HCT116 (cell line): Measurements from ENCODE around the gene PSMA3. TPM values are rescaled to one million over a fixed set of nuclear protein-coding genes. Genes with fewer than 3 reads are reported as not detected.
A peak's percentile ranks its signal among the peaks of the same experiment; 100 is the strongest.

Source experiments
- ATAC-seq: fragments of 200-7000 bp; cut with Tn5 transposase; 2 replicates; pipeline ENCODE4 v1.9.1; 2020; ENCODE audit warnings: mild to moderate bottlenecking, moderate library complexity
- BruUV-seq: library from RNA; stranded (reverse); fragments of 400-500 nt; replicated peaks from 2 replicates; lab custom pipeline; 2021; lab: Mats Ljungman, UMichigan
- CTCF ChIA-PET: fragments of 300-600 bp; sonication (Branson Sonifier 250); formaldehyde crosslinking; loops from one replicate; lab custom pipeline; 2021; ENCODE audit warnings: antibody characterized with exemption; lab: Charles Lee
- POLR2A ChIA-PET: fragments of 300-600, 350-600 bp; sonication (Branson Sonifier 250); formaldehyde crosslinking; loops from one replicate; lab custom pipeline; 2021; ENCODE audit warnings: antibody characterized with exemption; lab: Charles Lee
- RAD21 ChIA-PET, 2 experiments: fragments of 300-600 bp; sonication (Branson Sonifier 250); formaldehyde crosslinking; loops; one replicate each; lab custom pipeline; 2023; ENCODE audit warnings: low total read pairs in 2 of 2; ENCODE audit not compliant: uncharacterized antibody in 2 of 2, unreplicated experiment in 2 of 2, low non-redundant PET in 1 of 2; lab: Charles Lee
- DNase-seq: peaks from one replicate; pipeline ENCODE4 v3.0.0-alpha.2; 2010; ENCODE audit warnings: low read depth, low spot score
- H2AFZ ChIP-seq: fragments of 200-600 bp; shearing (Covaris generic), sonication (generic); 2 replicates; pipeline ENCODE4 v1.6.1; 2017; ENCODE audit warnings: low read depth, mixed run types, mixed read lengths, antibody characterized with exemption, low read length; ENCODE audit not compliant: poor library complexity, severe bottlenecking
- H3K27ac ChIP-seq: 2 replicates; pipeline ENCODE4 v1.5.1; 2012; ENCODE audit warnings: low read depth, low read length
- H3K27me3 ChIP-seq: fragments of 200-600 bp; sonication (generic); 2 replicates; pipeline ENCODE4 v1.6.1; 2016; ENCODE audit warnings: mixed run types, low read length, mixed read lengths; ENCODE audit not compliant: insufficient read depth
- H3K36me3 ChIP-seq, 2 experiments: fragments of 200-500 bp in 1 of 2; fragments of 200-600 bp in 1 of 2; sonication (Bioruptor generic) in 1 of 2; sonication (generic) in 1 of 2; 2 replicates each; pipeline versions ENCODE4 v1.5.1 to v1.6.1; 2014 to 2016; ENCODE audit warnings: low read length in 2 of 2, inconsistent platforms in 1 of 2, mixed read lengths in 1 of 2, mixed run types in 1 of 2; ENCODE audit not compliant: insufficient read depth in 2 of 2, control insufficient read depth in 1 of 2
- H3K4me1 ChIP-seq, 2 experiments: fragments of 200-600 bp in 1 of 2; sonication (generic) in 1 of 2; 2 replicates each; pipeline versions ENCODE4 v1.5.1 to v1.6.1; 2012 to 2017; ENCODE audit warnings: low read length in 2 of 2, inconsistent platforms in 1 of 2, mild to moderate bottlenecking in 1 of 2, mixed read lengths in 1 of 2, mixed run types in 1 of 2, moderate library complexity in 1 of 2; ENCODE audit not compliant: insufficient read depth in 2 of 2, control insufficient read depth in 1 of 2
- H3K4me2 ChIP-seq: fragments of 200-600 bp; sonication (generic); 2 replicates; pipeline ENCODE4 v1.6.1; 2017; ENCODE audit warnings: mixed run types, low read length, mixed read lengths
- H3K4me3 ChIP-seq, 2 experiments: fragments of 200-600 bp in 1 of 2; sonication (generic) in 1 of 2; replicated peaks in 1 of 2; 2 replicates each; pipeline ENCODE4 v1.5.1; 2011 to 2016; ENCODE audit warnings: low read length in 2 of 2, control low read depth in 1 of 2, low read depth in 1 of 2, mild to moderate bottlenecking in 1 of 2, mixed read lengths in 1 of 2, mixed run types in 1 of 2
- H3K79me2 ChIP-seq: fragments of 200-600 bp; sonication (generic); 2 replicates; pipeline ENCODE4 v1.6.1; 2017; ENCODE audit warnings: mild to moderate bottlenecking, mixed run types, low read length, moderate library complexity, mixed read lengths; ENCODE audit not compliant: insufficient read depth
- H3K9ac ChIP-seq: fragments of 200-600 bp; sonication (generic); 2 replicates; pipeline ENCODE4 v1.6.1; 2016; ENCODE audit warnings: low read length, mixed read lengths
- H3K9me2 ChIP-seq: fragments of 200-600 bp; sonication (generic), shearing (Covaris generic); 2 replicates; pipeline ENCODE4 v1.6.1; 2017; ENCODE audit warnings: mixed run types, mild to moderate bottlenecking, moderate library complexity; ENCODE audit not compliant: insufficient read depth
- H3K9me3 ChIP-seq, 2 experiments: fragments of 200-500 bp in 1 of 2; fragments of 200-600 bp in 1 of 2; sonication (Bioruptor generic) in 1 of 2; sonication (generic) in 1 of 2; 2 replicates each; pipeline ENCODE4 v1.6.1; 2014 to 2017; ENCODE audit warnings: low read length in 2 of 2, mixed read lengths in 2 of 2, inconsistent platforms in 1 of 2, low read depth in 1 of 2, mild to moderate bottlenecking in 1 of 2, mixed run types in 1 of 2, moderate library complexity in 1 of 2; ENCODE audit not compliant: control insufficient read depth in 1 of 2, insufficient read depth in 1 of 2
- H4K20me1 ChIP-seq: fragments of 200-600 bp; sonication (generic), shearing (Covaris generic); 2 replicates; pipeline ENCODE4 v1.6.1; 2017; ENCODE audit warnings: mixed run types, mild to moderate bottlenecking, moderate library complexity; ENCODE audit not compliant: insufficient read depth
- ATF3 ChIP-seq: IDR thresholded peaks from 2 replicates; pipeline ENCODE4 v1.6.1; 2012
- CBX3 ChIP-seq: IDR thresholded peaks from 2 replicates; pipeline ENCODE4 v1.6.1; 2012; ENCODE audit warnings: low read depth
- CEBPB ChIP-seq: IDR thresholded peaks from 2 replicates; pipeline ENCODE4 v1.6.1; 2012; ENCODE audit warnings: low read depth
- CTCF ChIP-seq, 3 experiments: fragments of 200-600 bp in 1 of 3; sonication (generic) in 1 of 3; IDR thresholded peaks in 2 of 3; conservative IDR thresholded peaks in 1 of 3; 2 replicates each; pipeline ENCODE4 v1.5.1; 2012 to 2017; ENCODE audit warnings: low read depth in 2 of 3, low read length in 2 of 3, antibody characterized with exemption in 1 of 3, borderline replicate concordance in 1 of 3, control low read depth in 1 of 3, mild to moderate bottlenecking in 1 of 3, mixed read lengths in 1 of 3, mixed run types in 1 of 3, moderate library complexity in 1 of 3; ENCODE audit not compliant: insufficient read depth in 1 of 3
- EGR1 ChIP-seq: IDR thresholded peaks from 2 replicates; pipeline ENCODE4 v1.6.1; 2012; ENCODE audit warnings: low read depth
- ELF1 ChIP-seq: IDR thresholded peaks from 2 replicates; pipeline ENCODE4 v1.6.1; 2012; ENCODE audit warnings: low read depth, borderline replicate concordance
- EZH2 ChIP-seq: fragments of 200-600 bp; sonication (generic); IDR thresholded peaks from 2 replicates; pipeline ENCODE4 v1.6.1; 2017; ENCODE audit warnings: antibody characterized with exemption, mixed run types
- FOSL1 ChIP-seq: IDR thresholded peaks from 2 replicates; pipeline ENCODE4 v1.6.1; 2012; ENCODE audit warnings: low read depth
- JUND ChIP-seq: IDR thresholded peaks from 2 replicates; pipeline ENCODE4 v1.6.1; 2012
- MAX ChIP-seq: IDR thresholded peaks from 2 replicates; pipeline ENCODE4 v1.6.1; 2012
- POLR2A ChIP-seq: IDR thresholded peaks from 2 replicates; pipeline ENCODE4 v1.7.0; 2011; ENCODE audit warnings: borderline replicate concordance; ENCODE audit not compliant: insufficient read depth, insufficient read length; ENCODE audit errors: extremely low read depth
- POLR2AphosphoS5 ChIP-seq: IDR thresholded peaks from 2 replicates; pipeline ENCODE4 v1.6.1; 2011; ENCODE audit warnings: mild to moderate bottlenecking, low read depth, low read length, moderate library complexity
- RAD21 ChIP-seq: IDR thresholded peaks from 2 replicates; pipeline ENCODE4 v1.6.1; 2012; ENCODE audit warnings: low read depth, mild to moderate bottlenecking
- REST ChIP-seq: IDR thresholded peaks from 2 replicates; pipeline ENCODE4 v1.6.1; 2012; ENCODE audit warnings: low read depth
- SIN3A ChIP-seq: IDR thresholded peaks from 2 replicates; pipeline ENCODE4 v1.6.1; 2012; ENCODE audit warnings: low read depth
- TCF7L2 ChIP-seq: IDR thresholded peaks from 2 replicates; pipeline ENCODE4 v1.7.0; 2011; ENCODE audit warnings: borderline replicate concordance, inconsistent platforms; ENCODE audit not compliant: insufficient read depth, insufficient read length; ENCODE audit errors: extremely low read depth
- ZBTB33 ChIP-seq: IDR thresholded peaks from 2 replicates; pipeline ENCODE4 v1.6.1; 2011; ENCODE audit warnings: mild to moderate bottlenecking, low read length, moderate library complexity; ENCODE audit not compliant: insufficient replicate concordance; ENCODE audit errors: extremely low read depth
- ZFX ChIP-seq: fragments of 450-650 bp; IDR thresholded peaks from 2 replicates; pipeline ENCODE4 v1.6.1; 2017
- intact Hi-C: fragments of 100-400 bp; cut with micrococcal nuclease; formaldehyde crosslinking; loops from 2 replicates; pipeline ENCODE4 v1.10.0; 2022
- total RNA-seq: library from RNA; stranded (reverse); gene quantifications from one replicate; pipeline ENCODE4 v1.2.1, GENCODE V29; 2021; ENCODE audit not compliant: unreplicated experiment

PSMA3 gene
- total RNA-seq, 1 experiment from 2014 or later: 267 TPM

- H3K9me2 ChIP-seq: no peaks in the 10 kb centered on the region
- H2AFZ ChIP-seq: no peak overlapping the region
- POLR2A ChIA-PET: interaction anchor here (0.7 to 1.5 kb wide), 19 partner anchors 9 to 1186 kb away, joined by 3 to 9 read pairs (median 3); partner anchors contain the start of genes ACTR10, KIAA0586, L3HYPDH and PSMA3
- RAD21 ChIA-PET: no interaction called here
- H3K36me3 ChIP-seq: peaks cover 15 to 19% of the 10 kb centered on the region in 2 experiments; a peak in 3 of 4 replicates
- H3K79me2 ChIP-seq: peaks cover 53% of the 10 kb centered on the region
- H3K4me2 ChIP-seq: peak overlapping the region; percentile 92
- DNase-seq: peak; percentile 100
- intact Hi-C loops: loop anchor here (1.0 to 2.0 kb wide), 2 partner anchors 53 to 129 kb away; partner anchors contain the start of genes KIAA0586, PSMA3 and TIMM9
- H3K9me3 ChIP-seq: no peaks in the 10 kb centered on the region
- peak; percentile 89 for ATAC-seq
- 0 out of 2 replicates have a peak, but pooled peaks cover 11% of the 10 kb centered on the region for H4K20me1 ChIP-seq
- BruUV-seq: no TSS peak
- peaks cover 12 to 13% of the 10 kb centered on the region in 2 experiments for H3K4me1 ChIP-seq
- peak overlapping the region; percentile 83 to 91 for H3K4me3 ChIP-seq
- peak overlapping the region; percentile 82 for H3K9ac ChIP-seq
- CTCF ChIA-PET: interaction anchor here (0.6 to 1.2 kb wide), 2 partner anchors 16 to 98 kb away, joined by 3 read pairs; partner anchors contain the start of gene TOMM20L
- peak overlapping the region; percentile 83 for H3K27ac ChIP-seq
- H3K27me3 ChIP-seq: no peaks in the 10 kb centered on the region
- TF ChIP-seq CBX3 (0 out of 2 replicates have a peak, but pooled peaks have one; percentile 16), TCF7L2 (no peak), ELF1 (peak; percentile 79), FOSL1 (no peak), ZFX (no peak), POLR2A (peak; percentile 61), SIN3A (peak; percentile 71), ZBTB33 (no peak), EZH2 (no peak), CEBPB (no peak; the same call in 1 of the 2 replicates), MAX (peak; percentile 75; the same call in 1 of the 2 replicates), RAD21 (no peak), CTCF (IDR thresholded peaks at IDR 0.05 in 2 of 3, conservative IDR thresholded peaks at IDR 0.05 in 1 of 3; ENCODE audit: borderline replicate concordance in 1 of 3, insufficient read depth in 1 of 3, low read depth in 2 of 3, low read length in 2 of 3) (no peak), EGR1 (peak; percentile 82), JUND (no peak), POLR2AphosphoS5 (peak; percentile 77), ATF3 (no peak), REST (no peak)
These were observed 53.3 kb downstream of the PSMA3 start for GRCh38 chr14:58297762-58298476.
